ENCODE results near the gene CACNA2D4.
A peak's percentile ranks its signal among the peaks of the same experiment; 100 is the strongest.

The CACNA2D4 gene

DNA sequence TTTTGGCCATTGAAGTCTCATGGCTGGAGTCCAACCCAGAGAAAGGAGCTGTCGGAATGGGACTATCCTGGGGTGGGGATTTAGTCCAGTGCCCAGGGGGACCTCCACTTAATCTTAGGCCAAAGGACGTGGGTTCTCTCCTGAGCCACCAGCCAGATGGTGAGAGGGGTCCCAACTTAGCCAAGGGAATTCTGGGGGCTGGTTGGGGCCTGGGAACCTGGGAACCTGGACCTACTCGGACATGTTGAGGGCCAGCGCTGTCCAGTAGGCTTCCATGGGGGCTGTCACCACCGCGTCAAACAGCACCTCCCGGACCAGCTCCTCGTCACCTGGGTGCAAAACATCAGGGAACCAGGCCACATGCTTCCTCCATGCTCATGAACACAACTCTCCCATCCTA is 64.7 kb downstream of the CACNA2D4 start:
- DNase-seq (ENCODE audit: low read depth): no peak
- TF ChIP-seq, protein P1, sequence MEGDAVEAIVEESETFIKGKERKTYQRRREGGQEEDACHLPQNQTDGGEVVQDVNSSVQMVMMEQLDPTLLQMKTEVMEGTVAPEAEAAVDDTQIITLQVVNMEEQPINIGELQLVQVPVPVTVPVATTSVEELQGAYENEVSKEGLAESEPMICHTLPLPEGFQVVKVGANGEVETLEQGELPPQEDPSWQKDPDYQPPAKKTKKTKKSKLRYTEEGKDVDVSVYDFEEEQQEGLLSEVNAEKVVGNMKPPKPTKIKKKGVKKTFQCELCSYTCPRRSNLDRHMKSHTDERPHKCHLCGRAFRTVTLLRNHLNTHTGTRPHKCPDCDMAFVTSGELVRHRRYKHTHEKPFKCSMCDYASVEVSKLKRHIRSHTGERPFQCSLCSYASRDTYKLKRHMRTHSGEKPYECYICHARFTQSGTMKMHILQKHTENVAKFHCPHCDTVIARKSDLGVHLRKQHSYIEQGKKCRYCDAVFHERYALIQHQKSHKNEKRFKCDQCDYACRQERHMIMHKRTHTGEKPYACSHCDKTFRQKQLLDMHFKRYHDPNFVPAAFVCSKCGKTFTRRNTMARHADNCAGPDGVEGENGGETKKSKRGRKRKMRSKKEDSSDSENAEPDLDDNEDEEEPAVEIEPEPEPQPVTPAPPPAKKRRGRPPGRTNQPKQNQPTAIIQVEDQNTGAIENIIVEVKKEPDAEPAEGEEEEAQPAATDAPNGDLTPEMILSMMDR (conservative IDR thresholded peaks at IDR 0.05; ENCODE audit: control insufficient read depth, insufficient read depth, low read depth, low read length): no peak
- no peak overlapping the region for H3K4me3 ChIP-seq (ENCODE audit: control insufficient read depth, low read depth, low read length)

DNA sequence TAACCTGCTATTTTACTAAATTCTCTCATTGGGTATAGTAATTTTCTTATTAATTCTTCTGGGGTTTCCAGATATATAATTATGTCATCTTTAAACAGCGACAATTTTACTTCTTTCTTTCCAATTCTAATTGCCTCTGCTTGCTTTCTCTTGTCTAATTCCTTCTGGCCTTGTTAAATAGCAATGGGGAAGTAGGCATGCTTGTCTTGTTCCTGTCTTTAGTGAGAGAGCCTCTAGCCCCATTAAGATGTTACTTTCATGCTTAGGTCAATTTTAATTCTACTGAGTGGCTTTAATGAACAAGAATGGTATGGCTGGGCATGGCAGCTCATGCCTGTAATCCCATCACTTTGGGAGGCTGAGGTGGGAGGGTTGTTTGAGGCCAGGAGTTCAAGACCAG is 66.4 kb downstream of the CACNA2D4 start:
- no peak for DNase-seq (ENCODE audit: low read depth)
- H3K4me3 ChIP-seq (ENCODE audit: control insufficient read depth, low read depth, low read length): no peak overlapping the region
- TF ChIP-seq, protein P1 (conservative IDR thresholded peaks at IDR 0.05; ENCODE audit: control insufficient read depth, insufficient read depth, low read depth, low read length): no peak

DNA sequence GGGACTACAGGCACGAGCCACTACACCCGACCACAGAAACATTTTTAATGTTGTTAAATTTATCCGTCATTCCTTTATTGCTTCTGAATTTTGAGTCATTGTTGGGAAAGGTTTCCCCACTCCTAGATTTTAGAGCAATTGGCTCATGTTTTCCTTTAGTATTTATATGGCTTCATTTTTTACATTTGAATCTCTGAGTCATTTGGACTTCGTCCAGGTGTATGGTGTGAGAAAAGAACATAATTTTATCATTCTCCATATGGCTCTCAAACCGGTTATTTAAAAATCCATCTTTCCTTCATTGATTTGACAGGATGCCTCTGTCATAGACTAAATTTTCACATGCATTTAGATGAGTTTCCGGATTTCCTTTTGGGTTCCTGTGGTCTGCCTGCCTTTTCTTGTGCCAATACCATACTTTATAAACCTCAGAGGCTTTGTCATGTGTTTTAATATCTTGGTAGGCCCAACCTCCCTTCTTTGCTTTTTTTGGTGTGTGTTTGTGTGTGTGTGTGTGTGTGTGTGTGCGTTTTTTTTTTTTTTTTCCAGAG is 67.2 kb downstream of the CACNA2D4 start:
- peak; percentile 78 for DNase-seq (ENCODE audit: low read depth)
- TF ChIP-seq, protein P1 (conservative IDR thresholded peaks at IDR 0.05; ENCODE audit: control insufficient read depth, insufficient read depth, low read depth, low read length): no peak
- H3K4me3 ChIP-seq (ENCODE audit: control insufficient read depth, low read depth, low read length): no peak overlapping the region

DNA sequence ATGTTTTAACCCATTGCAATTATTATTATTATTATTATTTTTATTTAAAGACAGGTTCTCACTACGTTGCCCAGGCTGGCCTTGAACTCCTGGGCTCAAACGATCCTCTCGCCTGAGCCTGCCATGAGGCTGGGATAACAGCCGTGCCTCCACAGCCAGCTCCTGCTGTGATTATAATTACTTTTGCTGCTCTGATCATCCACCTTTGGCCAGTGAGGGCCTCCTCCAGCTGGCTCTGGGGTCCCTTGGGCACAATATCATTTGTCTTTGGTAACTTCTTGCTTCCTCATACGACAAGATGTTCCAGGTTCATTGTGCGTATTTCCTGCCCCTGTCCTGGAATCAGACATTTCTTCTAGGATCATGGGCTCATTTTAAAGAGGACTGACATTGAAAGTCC is 69.7 kb downstream of the CACNA2D4 start:
- DNase-seq (ENCODE audit: low read depth): no peak
- TF ChIP-seq, protein P1 (conservative IDR thresholded peaks at IDR 0.05; ENCODE audit: control insufficient read depth, insufficient read depth, low read depth, low read length): no peak

DNA sequence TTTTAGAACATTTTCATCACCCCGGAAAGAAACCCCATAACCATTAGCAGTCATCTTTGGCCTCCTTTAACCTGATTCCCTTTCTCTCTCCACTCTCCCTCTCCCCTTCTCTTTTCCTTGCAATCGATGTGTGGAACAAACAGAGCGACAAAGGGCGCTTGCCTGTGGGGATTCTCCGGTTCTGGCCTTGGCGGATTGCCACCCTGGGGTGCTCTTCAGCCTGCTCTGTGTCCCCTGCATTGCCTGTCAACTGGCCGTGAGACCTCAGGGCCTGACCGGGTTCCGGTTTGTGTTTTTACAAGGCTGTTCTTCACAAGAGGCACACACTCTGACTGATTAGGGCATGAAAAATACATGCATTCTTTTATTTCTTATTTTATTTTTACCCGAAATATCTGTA is 70.3 kb downstream of the CACNA2D4 start:
- no peak for DNase-seq (ENCODE audit: low read depth)
- H3K4me3 ChIP-seq (ENCODE audit: control insufficient read depth, low read depth, low read length): no peak overlapping the region
- TF ChIP-seq, protein P1 (conservative IDR thresholded peaks at IDR 0.05; ENCODE audit: control insufficient read depth, insufficient read depth, low read depth, low read length): no peak

More for the DNA sequence above, 69.7 kb downstream of the CACNA2D4 start:
- no peak overlapping the region for H3K4me3 ChIP-seq (ENCODE audit: control insufficient read depth, low read depth, low read length)

DNA sequence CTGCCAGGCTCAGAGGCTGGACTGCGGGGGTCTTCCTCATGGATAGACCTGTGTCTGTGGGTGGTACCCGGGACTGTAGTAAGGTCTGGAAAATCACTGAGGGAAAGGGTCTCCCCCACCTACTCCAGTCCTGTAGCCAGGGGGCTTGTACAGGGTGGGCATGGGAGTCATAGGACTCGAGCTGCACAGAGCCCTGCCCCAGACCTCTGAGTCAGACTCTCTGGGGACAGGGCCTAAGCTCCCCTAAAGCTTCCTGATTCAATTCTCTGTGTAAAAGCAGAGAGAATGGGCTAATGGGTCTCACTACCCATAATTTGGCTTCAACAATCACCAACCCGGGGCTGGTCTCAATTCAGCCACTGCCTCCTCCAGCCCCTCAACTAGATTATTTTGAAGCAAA is 71.0 kb downstream of the CACNA2D4 start:
- DNase-seq (ENCODE audit: low read depth): no peak
- TF ChIP-seq, protein P1 (conservative IDR thresholded peaks at IDR 0.05; ENCODE audit: control insufficient read depth, insufficient read depth, low read depth, low read length): no peak
- no peak overlapping the region for H3K4me3 ChIP-seq (ENCODE audit: control insufficient read depth, low read depth, low read length)
